GM19351 (cell line): ENCODE measurements around the gene LRP1-AS.

Experiments used
- ATAC-seq: cut with Tn5 transposase; IDR thresholded peaks from one replicate; pipeline ENCODE4 v1.9.1; 2021; ENCODE audit warnings: mild to moderate bottlenecking, moderate library complexity; ENCODE audit not compliant: unreplicated experiment

LRP1-AS gene

DNA sequence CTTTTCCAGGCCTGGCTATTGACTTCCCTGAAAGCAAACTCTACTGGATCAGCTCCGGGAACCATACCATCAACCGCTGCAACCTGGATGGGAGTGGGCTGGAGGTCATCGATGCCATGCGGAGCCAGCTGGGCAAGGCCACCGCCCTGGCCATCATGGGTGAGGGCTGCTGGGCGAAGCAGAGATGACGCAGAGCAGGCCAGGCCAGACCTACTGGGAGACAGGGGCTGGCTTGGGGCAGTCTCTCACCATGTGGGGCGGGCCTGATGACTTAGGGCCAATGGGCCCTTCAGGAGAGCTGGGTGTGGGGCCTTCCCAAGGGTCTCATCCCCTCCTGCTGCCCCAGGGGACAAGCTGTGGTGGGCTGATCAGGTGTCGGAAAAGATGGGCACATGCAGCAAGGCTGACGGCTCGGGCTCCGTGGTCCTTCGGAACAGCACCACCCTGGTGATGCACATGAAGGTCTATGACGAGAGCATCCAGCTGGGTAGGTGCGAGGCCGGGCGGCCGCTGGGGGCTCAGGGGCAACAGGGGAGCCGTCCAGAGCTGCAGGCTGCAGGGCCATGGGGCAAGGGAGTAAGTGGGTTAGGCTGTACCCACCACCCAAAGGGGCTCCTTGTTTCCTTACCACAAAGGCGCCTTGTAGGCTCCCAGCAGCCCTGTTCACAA lies 33.0 kb upstream of the LRP1-AS start:
- no peak for ATAC-seq

DNA sequence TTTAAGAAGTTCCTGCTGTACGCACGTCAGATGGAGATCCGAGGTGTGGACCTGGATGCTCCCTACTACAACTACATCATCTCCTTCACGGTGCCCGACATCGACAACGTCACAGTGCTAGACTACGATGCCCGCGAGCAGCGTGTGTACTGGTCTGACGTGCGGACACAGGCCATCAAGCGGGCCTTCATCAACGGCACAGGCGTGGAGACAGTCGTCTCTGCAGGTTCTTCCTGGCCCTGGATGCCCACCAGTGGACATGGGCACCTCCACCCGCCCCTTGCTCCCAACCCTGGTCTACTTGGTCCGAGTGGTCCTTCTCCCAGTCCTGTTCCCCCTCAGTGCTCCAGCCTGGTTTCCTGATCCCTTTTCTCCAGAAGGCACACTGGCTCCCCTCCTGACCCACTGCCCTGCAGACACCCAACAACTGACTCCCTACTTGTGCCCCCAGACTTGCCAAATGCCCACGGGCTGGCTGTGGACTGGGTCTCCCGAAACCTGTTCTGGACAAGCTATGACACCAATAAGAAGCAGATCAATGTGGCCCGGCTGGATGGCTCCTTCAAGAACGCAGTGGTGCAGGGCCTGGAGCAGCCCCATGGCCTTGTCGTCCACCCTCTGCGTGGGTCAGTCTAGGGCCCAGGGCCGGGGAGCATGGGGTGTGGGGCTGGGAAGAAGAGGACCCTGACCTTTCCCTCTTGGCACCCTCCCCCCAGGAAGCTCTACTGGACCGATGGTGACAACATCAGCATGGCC lies 32.1 kb upstream of the LRP1-AS start:
- ATAC-seq: no peak

DNA sequence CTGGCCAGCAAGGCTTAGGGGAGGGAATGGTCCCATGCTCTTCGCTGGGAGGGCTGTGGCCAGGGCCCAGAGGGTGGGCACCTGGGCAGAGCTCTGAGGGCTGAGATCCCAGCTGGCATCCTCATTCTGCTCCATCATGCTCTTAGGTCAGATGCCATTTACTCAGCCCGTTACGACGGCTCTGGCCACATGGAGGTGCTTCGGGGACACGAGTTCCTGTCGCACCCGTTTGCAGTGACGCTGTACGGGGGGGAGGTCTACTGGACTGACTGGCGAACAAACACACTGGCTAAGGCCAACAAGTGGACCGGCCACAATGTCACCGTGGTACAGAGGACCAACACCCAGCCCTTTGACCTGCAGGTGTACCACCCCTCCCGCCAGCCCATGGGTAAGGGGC lies 30.8 kb upstream of the LRP1-AS start:
- no peak for ATAC-seq

DNA sequence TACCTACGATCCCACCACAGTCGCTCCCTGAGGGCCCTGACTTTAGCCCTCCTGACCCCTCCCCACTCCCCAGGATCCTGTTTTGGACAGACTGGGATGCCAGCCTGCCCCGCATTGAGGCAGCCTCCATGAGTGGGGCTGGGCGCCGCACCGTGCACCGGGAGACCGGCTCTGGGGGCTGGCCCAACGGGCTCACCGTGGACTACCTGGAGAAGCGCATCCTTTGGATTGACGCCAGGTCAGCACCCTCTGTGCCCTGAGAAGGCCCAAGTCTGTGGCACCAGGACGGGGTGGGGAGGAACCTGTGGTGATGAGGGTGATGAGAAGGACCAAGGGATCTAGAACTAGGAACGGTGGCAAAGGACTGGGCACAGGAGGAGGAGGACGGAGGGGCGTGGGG lies 29.9 kb upstream of the LRP1-AS start:
- ATAC-seq: no peak

DNA sequence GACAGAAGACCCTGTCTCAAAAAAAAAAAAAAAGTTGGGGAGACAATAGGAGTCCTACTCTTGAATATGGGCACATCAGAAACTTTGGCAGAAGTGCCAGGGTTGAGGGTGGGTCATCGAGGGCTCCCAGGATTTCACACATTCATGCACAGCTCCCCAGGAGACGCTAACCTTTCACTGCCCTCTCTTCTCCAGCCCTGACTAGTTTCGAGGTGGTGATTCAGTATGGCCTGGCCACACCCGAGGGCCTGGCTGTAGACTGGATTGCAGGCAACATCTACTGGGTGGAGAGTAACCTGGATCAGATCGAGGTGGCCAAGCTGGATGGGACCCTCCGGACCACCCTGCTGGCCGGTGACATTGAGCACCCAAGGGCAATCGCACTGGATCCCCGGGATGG lies 29.4 kb upstream of the LRP1-AS start:
- no peak for ATAC-seq

DNA sequence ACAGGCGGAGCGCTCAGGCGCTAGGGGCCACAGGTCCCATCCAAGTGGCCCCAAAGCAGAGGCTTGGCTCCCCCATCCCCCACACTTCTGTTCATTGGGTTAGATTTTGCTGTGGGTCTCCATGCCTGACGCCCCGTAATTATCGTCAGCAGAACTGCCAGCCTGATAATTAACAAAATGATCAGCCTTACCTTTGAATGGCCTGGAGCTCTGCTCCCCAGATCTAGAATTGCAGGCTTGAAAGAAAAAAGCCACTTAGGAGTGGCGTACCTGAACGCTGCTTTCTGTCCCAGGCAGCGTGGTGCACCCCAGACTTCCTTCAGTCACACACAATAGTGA lies 28.7 kb upstream of the LRP1-AS start:
- no peak for ATAC-seq

DNA sequence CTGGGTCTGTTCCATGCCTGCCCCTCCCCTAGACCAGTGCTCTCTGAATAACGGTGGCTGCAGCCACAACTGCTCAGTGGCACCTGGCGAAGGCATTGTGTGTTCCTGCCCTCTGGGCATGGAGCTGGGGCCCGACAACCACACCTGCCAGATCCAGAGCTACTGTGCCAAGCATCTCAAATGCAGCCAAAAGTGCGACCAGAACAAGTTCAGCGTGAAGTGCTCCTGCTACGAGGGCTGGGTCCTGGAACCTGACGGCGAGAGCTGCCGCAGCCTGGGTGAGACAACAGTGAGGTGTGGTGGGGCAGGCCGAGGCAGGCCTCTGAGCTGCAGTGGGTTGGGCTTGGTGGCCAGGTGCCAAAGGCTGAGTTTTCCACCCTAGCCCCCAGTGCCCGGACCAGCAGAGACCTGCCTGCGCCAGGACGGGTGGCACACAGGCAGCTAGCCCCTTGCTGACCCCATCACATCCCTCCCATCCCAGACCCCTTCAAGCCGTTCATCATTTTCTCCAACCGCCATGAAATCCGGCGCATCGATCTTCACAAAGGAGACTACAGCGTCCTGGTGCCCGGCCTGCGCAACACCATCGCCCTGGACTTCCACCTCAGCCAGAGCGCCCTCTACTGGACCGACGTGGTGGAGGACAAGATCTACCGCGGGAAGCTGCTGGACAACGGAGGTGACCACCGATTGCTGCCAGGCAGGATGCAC lies 28.2 kb upstream of the LRP1-AS start:
- ATAC-seq: no peak

DNA sequence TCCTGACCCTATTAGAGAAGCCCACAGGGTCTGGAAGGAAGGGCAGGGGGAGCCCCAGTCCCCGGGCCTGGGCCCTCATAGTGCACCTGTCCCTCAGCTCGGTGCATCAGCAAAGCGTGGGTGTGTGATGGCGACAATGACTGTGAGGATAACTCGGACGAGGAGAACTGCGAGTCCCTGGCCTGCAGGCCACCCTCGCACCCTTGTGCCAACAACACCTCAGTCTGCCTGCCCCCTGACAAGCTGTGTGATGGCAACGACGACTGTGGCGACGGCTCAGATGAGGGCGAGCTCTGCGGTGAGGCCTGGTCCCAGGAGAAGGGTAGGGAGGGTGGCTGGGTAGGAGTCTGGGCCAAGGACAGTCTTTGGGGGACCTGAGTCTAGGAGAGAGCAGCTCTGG lies 26.3 kb upstream of the LRP1-AS start:
- no peak for ATAC-seq

DNA sequence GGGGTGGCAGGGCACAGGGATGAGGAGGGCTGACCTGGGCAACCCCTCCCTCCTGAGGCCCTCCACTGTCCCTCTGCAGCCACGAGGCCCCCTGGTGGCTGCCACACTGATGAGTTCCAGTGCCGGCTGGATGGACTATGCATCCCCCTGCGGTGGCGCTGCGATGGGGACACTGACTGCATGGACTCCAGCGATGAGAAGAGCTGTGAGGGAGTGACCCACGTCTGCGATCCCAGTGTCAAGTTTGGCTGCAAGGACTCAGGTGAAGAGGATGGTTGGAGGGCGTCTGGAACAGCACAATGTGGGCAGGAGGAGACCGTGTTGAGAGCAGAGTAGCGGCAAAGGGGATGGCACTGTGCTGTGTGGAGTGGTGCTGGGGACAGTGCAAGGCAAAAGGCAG lies 25.7 kb upstream of the LRP1-AS start:
- no peak for ATAC-seq

DNA sequence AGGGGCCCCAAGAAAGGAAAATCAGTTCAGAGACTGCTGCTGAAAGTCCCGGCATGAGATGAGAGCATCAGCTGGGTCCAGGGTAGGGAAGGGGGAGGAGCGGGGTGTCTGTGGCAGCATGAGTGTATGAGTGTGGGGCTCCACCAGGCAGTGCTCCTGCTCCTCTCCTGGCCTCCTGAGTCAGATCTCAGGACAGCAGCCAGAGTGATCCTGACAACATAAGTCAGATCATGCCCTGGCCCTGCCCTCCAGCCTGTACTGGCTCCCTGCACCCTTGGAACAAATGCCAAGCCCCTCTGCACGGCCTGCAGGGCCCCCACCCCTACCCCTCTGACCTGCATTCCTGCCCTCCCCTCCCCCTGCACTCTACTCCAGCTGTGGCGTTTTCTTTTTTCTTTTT lies 24.2 kb upstream of the LRP1-AS start:
- ATAC-seq: no peak

DNA sequence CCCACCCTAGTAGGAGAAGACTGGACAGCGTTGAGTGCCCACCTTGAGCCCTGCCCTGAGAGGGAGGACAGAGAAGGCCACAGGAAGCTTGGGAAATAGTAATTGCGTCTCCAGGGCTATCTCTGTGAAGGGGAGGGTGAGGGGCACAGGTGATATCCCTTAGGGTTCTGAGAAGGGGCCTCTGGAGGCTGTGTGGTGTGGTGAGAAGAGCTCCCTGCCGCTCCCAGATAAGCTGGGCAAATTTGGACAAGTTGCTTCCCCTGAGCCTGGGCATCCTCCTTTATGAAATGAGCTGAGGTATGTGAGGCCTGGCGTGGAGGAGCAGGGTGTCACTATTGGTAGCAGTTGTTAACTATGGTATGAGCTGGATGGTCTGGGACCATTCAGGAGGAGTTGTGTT lies 23.5 kb upstream of the LRP1-AS start:
- no peak for ATAC-seq

DNA sequence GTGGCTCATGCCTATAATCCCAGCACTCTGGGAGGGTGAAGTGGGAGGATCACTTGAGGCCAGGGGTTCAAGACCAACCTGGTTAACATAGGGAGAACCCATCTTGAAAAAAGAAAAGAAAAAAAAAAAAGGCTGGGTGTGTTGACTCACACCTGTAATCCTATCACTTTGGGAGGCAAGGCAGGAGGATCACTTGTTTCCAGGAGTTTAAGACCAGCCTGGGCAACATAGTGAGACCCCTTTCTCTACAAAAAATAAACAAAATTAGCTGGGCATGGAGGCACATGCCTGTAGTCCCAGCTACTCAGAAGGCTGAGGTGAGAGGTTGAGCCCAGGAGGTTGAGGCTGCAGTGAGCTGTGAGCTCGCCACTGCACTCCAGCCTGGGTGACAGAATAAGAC lies 23.0 kb upstream of the LRP1-AS start:
- ATAC-seq: no peak

DNA sequence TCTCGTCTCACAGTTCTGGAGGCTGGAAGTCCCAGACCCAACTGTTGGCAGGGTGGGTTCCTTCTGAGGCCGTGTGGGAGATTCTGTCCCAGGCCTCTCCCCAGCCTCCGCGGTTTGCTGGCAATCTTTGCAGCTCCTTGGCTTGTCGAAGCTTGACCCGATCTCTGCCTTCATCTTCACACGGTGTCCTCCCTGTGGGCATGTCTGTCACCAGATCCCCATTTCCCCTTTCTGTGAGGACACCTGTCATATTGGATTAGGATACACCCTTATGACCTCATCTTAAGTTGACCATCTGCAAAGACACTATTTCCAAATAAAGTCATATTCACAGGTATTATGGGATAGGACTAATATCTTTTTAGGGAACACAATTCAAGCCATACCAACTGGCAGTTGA lies 22.6 kb upstream of the LRP1-AS start:
- no peak for ATAC-seq

DNA sequence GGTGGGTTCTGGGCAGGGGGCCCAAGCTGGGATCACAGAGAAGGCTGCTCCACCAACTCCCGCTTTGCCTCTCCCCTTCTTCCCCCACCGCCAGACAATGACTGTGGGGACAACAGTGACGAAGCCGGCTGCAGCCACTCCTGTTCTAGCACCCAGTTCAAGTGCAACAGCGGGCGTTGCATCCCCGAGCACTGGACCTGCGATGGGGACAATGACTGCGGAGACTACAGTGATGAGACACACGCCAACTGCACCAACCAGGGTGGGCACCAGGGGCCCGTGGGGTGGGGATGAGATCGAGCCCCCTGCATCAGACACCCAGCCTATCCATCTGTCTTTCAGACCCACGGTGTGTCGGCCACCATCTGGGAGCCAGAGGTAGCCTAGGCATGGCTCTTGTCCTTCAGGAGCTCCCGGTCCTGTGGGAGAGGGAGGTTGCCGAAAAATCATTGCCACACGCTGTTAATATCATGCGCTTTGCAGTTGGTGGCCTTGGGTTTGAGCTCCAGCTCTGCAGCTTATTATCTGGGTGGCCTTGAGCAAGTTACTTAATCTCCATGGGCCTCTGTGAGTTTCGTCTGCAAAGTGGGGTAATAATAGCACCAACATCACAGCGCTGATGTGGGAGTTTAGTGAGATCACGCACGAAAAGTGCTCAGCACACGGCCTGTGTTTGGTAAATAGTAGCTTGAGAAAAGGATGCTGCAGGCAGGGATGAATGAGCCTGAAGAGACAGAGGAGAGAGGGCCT lies 21.8 kb upstream of the LRP1-AS start:
- ATAC-seq: no peak

DNA sequence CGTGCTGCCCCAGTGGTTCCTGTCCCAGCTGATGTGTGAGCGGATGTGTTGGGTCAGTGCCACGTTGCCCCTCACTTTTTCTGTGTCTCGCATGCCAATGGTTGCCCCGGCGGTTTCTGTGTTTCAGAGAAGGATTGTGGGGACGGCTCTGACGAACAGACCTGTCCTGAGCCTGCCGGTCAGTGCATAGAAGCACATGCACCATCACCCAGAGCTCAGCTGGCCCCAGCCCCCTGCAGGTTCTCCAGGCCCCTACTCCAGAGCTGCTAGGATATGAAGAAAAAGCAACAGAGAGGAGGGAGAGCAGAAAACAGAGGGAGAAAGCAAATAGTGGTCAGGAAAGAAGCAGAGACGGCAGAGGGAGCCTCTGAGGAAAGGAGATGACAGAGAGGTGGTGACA lies 20.6 kb upstream of the LRP1-AS start:
- no peak for ATAC-seq

DNA sequence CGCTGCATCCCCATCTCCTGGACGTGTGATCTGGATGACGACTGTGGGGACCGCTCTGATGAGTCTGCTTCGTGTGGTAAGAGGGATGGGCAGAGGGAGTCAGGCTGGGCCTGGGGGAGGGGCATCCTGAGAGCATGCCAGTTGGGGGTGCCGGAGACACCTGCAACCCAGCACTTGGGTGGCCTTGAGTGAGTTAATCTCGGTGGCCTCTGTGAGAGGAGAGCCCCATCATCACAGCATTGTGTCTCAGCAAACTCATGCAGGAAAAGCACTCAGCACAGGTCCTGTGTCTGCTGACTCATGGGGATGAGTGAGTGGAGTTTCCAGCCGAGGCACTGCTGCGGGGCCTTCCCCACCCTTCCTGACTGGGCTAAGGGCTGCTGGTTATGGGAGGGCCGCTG lies 19.6 kb upstream of the LRP1-AS start:
- ATAC-seq: no peak

DNA sequence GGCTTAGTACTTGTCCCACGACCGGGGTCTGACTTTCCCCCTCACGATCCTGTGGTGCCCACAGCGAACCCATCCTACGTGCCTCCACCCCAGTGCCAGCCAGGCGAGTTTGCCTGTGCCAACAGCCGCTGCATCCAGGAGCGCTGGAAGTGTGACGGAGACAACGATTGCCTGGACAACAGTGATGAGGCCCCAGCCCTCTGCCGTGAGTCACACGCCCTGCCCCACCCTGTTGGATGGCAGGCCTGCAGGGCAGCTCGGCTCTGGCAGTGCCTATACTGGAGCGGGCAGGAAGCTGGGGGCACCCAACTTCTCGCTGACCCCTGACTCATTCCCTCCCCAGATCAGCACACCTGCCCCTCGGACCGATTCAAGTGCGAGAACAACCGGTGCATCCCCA lies 18.3 kb upstream of the LRP1-AS start:
- ATAC-seq: no peak

DNA sequence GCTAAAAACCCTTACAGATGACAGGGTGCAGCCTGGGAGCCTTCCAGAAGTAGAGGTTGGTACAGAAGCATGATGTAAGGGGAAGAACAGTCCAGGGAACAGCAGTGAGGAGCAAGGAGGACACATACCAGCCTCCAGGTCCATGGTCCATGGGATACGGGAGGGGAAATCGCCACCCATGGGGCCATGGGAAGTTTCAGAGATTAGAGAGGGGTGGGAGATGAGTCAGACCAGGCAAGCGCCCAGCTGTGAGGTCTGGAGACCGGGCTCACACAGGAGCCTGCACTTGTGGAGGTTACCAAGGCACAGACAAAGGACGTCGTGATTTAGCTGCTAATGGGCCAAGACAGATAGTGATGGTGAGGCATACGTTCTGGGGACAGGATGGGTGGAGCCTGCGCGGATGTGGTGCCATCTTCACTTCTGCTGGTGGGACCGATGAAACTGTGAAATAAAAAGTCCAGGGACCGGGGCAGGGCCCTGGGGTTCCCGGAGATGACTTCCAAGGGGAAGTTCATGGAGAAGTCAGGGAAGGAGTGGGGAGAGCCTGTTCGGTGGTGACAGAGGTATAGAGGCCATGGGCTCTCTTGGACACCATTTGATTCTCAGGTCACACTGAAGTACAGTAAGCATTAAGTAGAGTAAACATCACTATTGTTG lies 17.7 kb upstream of the LRP1-AS start:
- no peak for ATAC-seq

DNA sequence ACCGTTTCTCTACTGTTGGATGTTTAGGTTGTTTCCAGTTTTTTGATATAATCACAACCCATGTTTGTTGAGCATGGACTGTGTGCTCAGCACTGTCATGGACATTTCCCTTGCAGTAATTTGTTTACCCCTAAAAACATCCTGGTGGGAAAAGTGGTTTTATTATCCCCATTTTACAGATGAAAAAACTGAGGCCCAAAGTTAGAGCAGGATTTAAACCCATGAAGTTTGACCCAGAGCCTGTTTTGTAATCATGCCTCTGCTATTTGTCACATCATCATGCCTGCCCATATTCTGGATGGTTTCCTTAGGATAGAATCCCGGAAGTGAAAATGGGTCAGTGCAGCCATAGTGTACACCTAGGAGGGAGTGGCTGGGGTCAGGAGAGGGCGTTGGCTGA lies 17.0 kb upstream of the LRP1-AS start:
- no peak for ATAC-seq

DNA sequence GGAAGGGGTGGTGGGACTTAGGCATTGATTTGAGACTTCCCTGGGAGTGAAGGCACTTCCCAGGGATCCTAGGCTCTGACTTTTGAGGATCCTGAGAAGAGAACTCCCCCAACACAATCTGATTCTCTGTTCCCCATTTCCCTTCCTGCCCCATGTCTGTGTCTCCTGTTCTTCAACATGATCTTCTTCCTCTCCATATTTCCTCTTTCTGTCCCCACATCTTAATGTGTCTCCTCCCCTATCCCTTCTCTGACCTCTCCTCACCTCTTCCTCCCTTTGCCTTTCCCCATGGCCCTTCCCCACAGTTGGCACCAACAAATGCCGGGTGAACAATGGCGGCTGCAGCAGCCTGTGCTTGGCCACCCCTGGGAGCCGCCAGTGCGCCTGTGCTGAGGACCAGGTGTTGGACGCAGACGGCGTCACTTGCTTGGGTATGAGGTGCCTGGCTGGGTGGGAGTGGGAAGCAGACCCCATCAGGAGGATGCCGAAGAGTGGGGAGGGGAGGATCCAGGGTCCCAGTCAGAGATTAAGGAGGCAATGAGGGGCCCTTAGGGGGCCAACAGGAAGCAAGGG lies 15.2 kb upstream of the LRP1-AS start:
- no peak for ATAC-seq

DNA sequence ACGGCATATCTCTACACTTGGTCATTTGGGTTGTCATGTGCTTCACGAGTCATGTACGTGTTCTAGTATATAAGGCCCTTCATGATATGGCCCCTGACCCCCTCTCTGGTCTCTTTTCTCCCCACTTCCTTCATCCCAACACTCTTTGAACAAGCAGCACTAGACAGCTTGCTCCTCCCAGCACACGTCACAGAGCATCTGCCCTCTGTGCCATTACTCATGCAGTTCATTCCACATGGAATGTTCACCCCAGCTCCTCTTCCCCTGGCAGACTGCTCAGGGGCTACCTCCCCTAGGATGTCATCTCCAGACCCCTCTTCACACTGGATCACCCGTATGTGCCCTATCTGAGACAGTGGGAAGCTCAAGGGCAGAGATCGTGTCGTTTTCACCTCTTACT lies 14.1 kb upstream of the LRP1-AS start:
- ATAC-seq: no peak
